NCI-H1436 treated with DMSO at 0.1 percent for 48 hours (cell line): Measurements from ENCODE around the gene TMC1.
"Not testable (repeated sequence)": the region's sequence is repeated elsewhere in the genome, so short reads cannot be mapped to it uniquely, and the experiment has no call there.

Experiments used
- DNase-seq: peaks from one replicate; lab custom pipeline; 2025; lab: John Stamatoyannopoulos, UW

TMC1 gene

GRCh38 chr9:72521416-72521815 is at the start of gene TMC1:
Gene TMC1, plus strand, starts transcription at chr9:72521608. Its CDS starts 127,041 bp downstream, at chr9:72648649.
- not testable (repeated sequence) for DNase-seq

GRCh38 chr9:72473474-72474261 is 47.7 kb upstream of the TMC1 start:
- no peak for DNase-seq

- no peak for DNase-seq
These were observed 46.7 kb upstream of the TMC1 start for GRCh38 chr9:72474676-72475075.

- no peak for DNase-seq
These were observed 45.3 kb upstream of the TMC1 start for GRCh38 chr9:72476100-72476499.

DNA sequence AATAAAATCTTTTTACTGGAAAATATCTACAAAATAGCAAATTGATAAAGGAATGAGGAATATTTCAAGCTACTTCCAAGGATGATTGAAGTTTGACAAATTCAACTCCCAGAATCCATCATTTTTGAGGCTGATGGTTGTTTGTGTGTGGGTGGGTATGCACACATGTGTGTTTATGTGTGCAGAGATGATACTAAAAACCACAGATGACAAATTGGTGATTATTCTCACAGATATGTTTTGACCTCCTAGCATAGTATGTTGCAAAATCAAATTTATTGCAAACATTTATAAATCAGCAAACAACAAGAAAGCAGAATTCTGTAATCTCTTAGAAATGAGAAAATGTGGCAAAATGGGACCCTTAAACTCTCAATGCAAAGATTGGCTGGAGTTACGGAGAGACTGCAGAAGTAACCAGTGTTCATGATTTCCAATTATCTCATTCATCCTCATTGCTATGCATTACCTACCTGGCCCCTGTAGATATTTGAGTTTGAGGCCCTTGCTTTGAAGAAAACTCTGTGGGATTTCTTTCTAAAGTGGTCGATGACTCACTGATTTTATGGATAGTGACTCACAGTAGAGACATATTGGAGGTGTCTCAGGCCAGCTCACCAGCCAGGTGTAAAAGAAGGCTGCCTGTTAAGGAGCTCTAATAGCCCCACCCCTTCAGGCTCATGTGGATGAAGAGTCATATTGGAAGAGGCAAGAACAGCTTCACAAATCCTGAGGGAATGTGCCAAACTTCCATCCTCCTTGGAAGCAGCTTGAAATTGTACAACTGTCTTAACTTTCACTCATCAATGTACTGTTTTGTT is 44.6 kb upstream of the TMC1 start:
- no peak for DNase-seq

GRCh38 chr9:72477930-72478518 is 43.4 kb upstream of the TMC1 start:
- DNase-seq = no peak

DNA sequence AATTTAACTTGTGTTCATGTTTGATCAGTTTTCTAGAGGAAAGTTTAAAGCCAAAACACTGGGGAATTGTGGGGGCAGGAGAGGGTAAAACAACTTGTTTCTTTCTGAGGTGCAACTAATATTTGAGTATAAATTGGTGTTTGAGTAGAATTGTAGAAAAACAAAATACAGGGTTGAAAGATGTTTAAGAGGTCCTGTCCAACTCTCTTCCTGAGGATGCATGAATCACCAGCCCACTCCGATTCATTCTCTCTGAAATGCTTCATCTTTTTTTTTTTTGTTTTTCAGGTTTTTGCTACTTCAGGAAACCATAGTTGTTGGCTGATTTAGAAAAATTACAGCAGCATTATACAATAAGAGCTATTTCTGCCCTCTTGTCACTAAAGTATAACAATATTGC is 42.4 kb upstream of the TMC1 start:
- no peak for DNase-seq

DNA sequence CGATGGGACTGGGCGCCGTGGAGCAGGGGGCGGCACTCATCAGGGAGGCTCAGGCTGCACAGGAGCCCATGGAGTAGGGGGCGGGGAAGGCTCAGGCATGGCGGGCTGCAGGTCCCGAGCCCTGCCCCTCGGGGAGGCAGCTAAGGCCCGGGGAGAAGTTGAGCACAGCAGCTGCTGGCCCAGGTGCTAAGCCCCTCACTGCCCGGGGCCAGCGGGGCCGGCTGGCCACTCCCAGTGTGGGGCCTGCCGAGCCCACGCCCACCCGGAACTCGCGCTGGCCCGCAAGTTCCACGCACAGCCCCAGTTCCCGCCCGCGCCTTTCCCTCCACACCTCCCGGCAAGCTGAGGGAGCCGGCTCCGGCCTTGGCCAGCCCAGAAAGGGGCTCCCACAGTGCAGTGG is 41.1 kb upstream of the TMC1 start:
- DNase-seq = not testable (repeated sequence)

- no peak for DNase-seq
These were observed 40.5 kb upstream of the TMC1 start for GRCh38 chr9:72480921-72481320.

DNA sequence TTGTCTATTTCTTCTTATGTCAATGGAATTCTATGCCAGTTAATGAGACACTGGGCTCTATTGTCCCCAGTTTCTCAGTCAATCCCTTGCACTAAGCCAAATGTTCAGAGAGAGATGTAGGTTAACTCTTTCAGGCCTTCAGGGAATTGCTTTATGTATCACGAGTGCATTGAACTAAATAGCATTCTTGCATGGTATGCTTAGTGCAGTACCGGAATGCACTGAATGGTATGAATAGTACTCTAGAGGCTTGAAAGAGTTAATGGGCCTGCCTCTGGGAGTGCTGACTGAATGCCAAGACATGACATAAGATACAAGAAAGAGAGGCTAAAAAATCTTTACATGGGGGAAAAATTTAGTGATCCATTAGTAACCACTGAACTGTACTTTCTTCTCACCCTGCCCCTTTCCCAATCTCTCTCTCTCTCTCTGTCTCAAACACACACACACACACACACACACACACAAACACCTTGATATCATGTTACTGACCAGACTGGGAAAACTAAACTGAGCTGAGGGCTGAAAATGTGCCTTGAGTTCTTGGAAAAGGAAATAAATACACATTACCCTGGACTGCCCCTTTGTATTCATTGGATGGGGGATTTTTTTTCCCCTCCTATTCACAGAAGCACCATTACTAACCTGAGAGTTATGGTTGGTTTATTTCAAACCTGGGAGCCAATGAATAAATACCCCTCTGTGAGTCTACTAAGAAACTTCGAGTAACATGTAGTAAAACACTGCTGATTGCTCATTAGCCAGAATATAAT is 35.4 kb upstream of the TMC1 start:
- no peak for DNase-seq

- no peak for DNase-seq
These were observed 34.8 kb upstream of the TMC1 start for GRCh38 chr9:72486594-72486955.

DNA sequence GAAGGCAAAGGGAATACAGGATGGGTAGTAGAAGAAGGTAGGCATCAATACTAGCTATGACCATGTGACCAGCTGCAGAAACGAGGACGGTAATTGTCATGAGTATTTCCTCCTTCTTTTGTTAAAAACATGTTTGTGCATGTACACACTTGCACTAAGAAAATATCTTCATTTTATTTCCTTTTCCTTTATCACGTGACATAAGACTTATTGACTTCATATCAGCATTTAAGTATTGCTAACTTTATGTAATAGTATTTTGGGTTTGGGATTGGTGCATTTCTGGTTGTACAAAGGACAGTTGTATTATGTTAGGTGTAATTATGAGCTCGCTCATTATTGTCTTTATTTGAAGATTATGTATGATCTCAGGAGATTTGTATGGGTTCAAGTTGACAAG is 33.7 kb upstream of the TMC1 start:
- DNase-seq = not testable (repeated sequence)

- no peak for DNase-seq
These were observed 31.4 kb upstream of the TMC1 start for GRCh38 chr9:72489986-72490385.

- no peak for DNase-seq
These were observed 30.2 kb upstream of the TMC1 start for GRCh38 chr9:72491242-72491641.

DNA sequence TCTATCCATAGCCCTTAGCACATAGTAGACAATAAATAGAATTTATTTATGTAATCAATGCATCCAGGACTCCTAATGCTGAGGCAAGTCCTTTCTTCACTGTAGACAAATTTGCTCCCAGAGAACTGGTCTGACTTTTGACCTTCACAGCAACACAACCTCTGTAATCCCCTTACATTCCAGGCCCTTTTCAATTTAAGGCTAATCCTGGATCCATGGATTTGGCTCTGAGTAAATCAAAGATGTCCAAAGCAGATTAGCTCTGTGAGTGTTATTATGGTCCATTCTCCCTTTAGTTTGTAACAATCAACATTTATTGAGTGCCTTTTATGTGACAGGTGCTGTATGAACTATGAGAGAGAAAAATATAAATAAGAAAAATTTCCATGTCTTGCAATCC is 27.4 kb upstream of the TMC1 start:
- DNase-seq = no peak

- no peak for DNase-seq
These were observed 23.9 kb upstream of the TMC1 start for GRCh38 chr9:72497447-72498046.

GRCh38 chr9:72506615-72507014 is 14.8 kb upstream of the TMC1 start:
- no peak for DNase-seq

DNA sequence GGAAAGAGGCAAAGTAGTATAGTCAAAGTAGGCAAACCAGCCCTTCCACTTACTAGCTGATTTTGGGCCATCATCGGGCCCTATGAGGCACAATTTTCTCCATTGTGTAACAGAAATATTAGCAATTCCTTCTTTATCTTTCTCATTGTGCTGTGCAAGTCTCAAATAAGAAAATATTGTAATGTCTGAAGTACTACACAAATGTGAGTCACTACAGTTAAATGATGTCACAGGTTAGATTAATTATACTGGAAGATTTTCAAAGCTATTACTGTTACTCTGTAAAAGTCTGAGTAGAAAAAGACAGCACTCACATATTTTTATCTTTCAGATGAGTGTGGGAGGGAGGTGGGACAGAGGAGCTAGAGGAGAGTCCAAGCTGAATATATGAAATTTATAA is 12.4 kb upstream of the TMC1 start:
- DNase-seq = no peak

DNA sequence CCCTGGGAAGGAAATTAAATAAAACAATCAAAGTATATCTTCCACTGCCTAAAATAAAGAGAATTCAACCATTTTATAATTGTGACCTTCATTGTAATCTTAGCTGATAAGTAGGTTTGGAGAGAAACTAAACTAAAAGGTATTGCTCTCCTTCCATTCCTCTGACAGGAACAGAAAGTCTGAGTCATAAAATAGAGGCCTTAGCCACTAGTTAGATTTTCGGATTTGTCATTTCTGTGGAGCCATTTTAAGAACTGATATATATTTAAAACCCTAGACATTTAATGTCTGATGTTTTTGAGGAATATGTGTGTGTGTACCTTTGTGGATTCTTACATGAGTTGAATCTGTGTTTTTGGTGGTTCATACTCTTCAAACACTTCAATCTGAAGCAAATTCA is 11.8 kb upstream of the TMC1 start:
- DNase-seq = no peak

DNA sequence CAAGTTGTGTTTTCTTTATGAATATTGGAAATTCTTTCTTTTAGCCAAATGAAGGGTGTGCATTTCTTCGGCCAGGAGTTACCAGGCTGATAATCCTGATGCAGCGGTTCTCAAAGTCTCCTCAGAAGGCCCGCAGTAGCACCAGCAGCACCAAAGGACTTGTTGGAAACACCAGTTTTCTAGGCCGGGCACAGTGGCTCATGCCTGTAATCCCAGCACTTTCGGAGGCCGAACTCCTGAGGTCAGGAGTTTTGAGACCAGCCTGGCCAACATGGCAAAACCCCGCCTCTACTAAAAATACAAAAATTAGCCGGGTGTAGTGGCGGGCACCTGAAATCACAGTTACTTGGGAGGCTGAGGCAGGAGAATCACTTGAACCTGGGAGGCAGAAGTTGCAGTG is 397 bp upstream of the TMC1 start:
- DNase-seq = not testable (repeated sequence)

DNA sequence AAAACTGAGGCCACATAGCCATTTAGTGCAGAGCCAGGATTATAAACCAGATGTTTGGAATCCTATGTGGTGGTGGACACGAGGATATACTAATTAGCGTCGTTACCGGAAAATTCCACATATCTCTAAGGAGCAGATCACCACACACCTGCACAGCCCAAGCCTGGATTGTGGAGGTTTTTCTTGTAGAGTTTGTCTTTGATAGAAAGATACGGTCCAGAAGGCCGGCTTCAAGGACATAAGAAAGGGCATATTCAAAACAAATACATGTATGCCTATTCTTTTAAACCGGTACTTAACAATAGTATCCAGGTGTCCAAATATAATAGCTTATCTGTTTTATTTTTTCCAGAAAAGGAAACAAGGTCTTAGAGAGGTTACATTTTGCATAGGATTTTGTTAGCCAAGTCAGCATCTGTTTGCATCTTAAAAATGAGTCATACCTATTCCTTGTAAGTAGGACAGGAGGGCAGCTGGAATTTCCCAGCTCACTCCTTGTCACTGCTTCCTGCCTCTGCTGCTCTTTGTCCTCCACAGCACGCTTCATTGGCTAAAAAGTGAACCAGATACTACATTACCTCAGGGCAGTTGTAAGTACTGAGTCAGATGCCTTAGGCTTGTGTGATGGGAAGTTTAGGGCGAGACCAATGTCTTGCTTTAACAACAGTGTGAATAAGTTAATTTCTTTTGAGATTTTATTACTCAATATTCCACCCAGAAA is 3.6 kb downstream of the TMC1 start:
- no peak for DNase-seq
